Stomach (tissue), 9 donors: ENCODE data around the gene CTTNBP2. TPM values are rescaled to one million over a fixed set of nuclear protein-coding genes. Genes with fewer than 3 reads are reported as not detected.

Experiments used
- DNase-seq, 2 donors: peaks; one replicate each; pipeline versions ENCODE4 v3.0.0 to v3.0.0-alpha.2; 2013 to 2019
- H3K27ac ChIP-seq, 5 donors: fragments of 200-600 bp in 4 of 5; sonication (generic) in 4 of 5; one replicate each; pipeline ENCODE4 v1.5.1; 2013 to 2019; ENCODE audit warnings: mild to moderate bottlenecking in 1 of 5, moderate library complexity in 1 of 5
- H3K27me3 ChIP-seq, 3 donors: fragments of 200-600 bp; sonication (generic); one replicate each; pipeline ENCODE4 v1.5.1; 2017 to 2019; ENCODE audit warnings: mixed run types in 1 of 3
- H3K36me3 ChIP-seq, 4 donors: fragments of 200-600 bp; sonication (generic); 1 replicate in 3 of 4; 2 replicates in 1 of 4; pipeline ENCODE4 v1.5.1; 2016 to 2019
- H3K4me1 ChIP-seq, 4 donors: fragments of 200-600 bp; sonication (generic); one replicate each; pipeline ENCODE4 v1.5.1; 2016 to 2019
- H3K4me3 ChIP-seq, 4 donors: fragments of 200-600 bp; sonication (generic) in 3 of 4; one replicate each; pipeline ENCODE4 v1.5.1; 2016 to 2019; ENCODE audit warnings: mild to moderate bottlenecking in 1 of 4
- H3K9me3 ChIP-seq, 4 donors: fragments of 200-600 bp; sonication (generic); one replicate each; pipeline ENCODE4 v1.5.1; 2016 to 2019
- CTCF ChIP-seq, 7 experiments: fragments of 450-650 bp in 4 of 7; fragments of 200-600 bp in 3 of 7; sonication (generic) in 3 of 7; IDR thresholded peaks; one replicate each; pipeline ENCODE4 v1.5.1; 2016 to 2019; ENCODE audit warnings: antibody characterized with exemption in 7 of 7, control low read depth in 2 of 7, mild to moderate bottlenecking in 1 of 7
- EP300 ChIP-seq: sonication (generic); formaldehyde crosslinking; IDR thresholded peaks from one replicate; pipeline ENCODE4 v1.6.1; 2017; ENCODE audit warnings: antibody characterized with exemption
- POLR2A ChIP-seq, 4 donors: fragments of 450-650 bp; IDR thresholded peaks; one replicate each; pipeline ENCODE4 v1.6.1; 2016; ENCODE audit warnings: antibody characterized with exemption in 4 of 4, control low read depth in 2 of 4, mild to moderate bottlenecking in 1 of 4, moderate library complexity in 1 of 4
- POLR2AphosphoS5 ChIP-seq, 3 donors: sonication (generic); formaldehyde crosslinking; IDR thresholded peaks; one replicate each; pipeline ENCODE4 v1.6.1; 2016; ENCODE audit warnings: antibody characterized with exemption in 3 of 3
- WGBS, 5 donors: extraction: QIAGEN DNeasy Blood & Tissue Kit in 3 of 5; methylation state at CpG; one replicate each; pipeline versions ENCODE4 v1.1.5 to v1.1.7; 2013 to 2018; 5-methylcytosine and 5-hydroxymethylcytosine counted together
- intact Hi-C: fragments of 100-400 bp; cut with DNase I; formaldehyde crosslinking; loops from one replicate; pipeline ENCODE4 v1.15.1; 2023; ENCODE audit warnings: low total_unique reads
- polyA plus RNA-seq, 3 donors: library from polyadenylated mRNA; stranded (reverse); fragments of 200-250 nt; gene quantifications; one replicate each; pipeline ENCODE4 v1.2.3, GENCODE V29; 2013
- total RNA-seq, 5 donors: library from RNA; depleted of rRNA; stranded (reverse); fragments of >200 nt; gene quantifications; one replicate each; pipeline versions ENCODE4 v1.1.0 to v1.2.3, GENCODE V29; 2014 to 2016
- donor health status: healthy with polysubstance abuse.
- donor health status: Bipolar disorder and iron deficiency.
- donor health status: healthy.

CTTNBP2 gene
- total and polyA plus RNA-seq, 8 donors, result 0.62 to 56.4 (median 5.6) TPM

GRCh38 chr7:117908031-117908795, 35.0 kb upstream of the CTTNBP2 start:
- no peak overlapping the region for H3K4me3 ChIP-seq
- no peak for TF ChIP-seq POLR2A (IDR thresholded peaks at IDR 0.05)
- TF ChIP-seq EP300, result no peak
- TF ChIP-seq CTCF (IDR thresholded peaks at IDR 0.05), result no peak
- TF ChIP-seq POLR2AphosphoS5 (IDR thresholded peaks at IDR 0.05), result no peak
- intact Hi-C loops, result loop anchor here (10.0 kb wide), 1 partner anchor 63 kb away; no protein-coding TSS in a partner anchor
- DNase-seq, result no peak
- H3K4me1 ChIP-seq, result peaks cover 0 to 8% (median 6%) of the 10 kb centered on the region in 4 donors
- H3K27ac ChIP-seq, result no peak overlapping the region
- H3K27me3 ChIP-seq, result peaks cover 0 to 9% (median 0%) of the 10 kb centered on the region in 3 donors
- no peaks in the 10 kb centered on the region for H3K36me3 ChIP-seq
- 51 to 80% (median 73%) methylated on average over 3 of the region's 3 CpGs for WGBS, 5 donors
- H3K9me3 ChIP-seq, result no peaks in the 10 kb centered on the region

GRCh38 chr7:117907049-117907640, 33.9 kb upstream of the CTTNBP2 start:
- peaks cover 0 to 9% (median 0%) of the 10 kb centered on the region in 3 donors for H3K27me3 ChIP-seq
- DNase-seq, result no peak
- no peaks in the 10 kb centered on the region for H3K9me3 ChIP-seq
- no peaks in the 10 kb centered on the region for H3K36me3 ChIP-seq
- H3K27ac ChIP-seq, result no peak overlapping the region
- intact Hi-C loops, result loop anchor here (10.0 kb wide), 1 partner anchor 62 kb away; no protein-coding TSS in a partner anchor
- TF ChIP-seq EP300, result no peak
- no peak for TF ChIP-seq POLR2A (IDR thresholded peaks at IDR 0.05)
- no peak for TF ChIP-seq CTCF (IDR thresholded peaks at IDR 0.05)
- peaks cover 0 to 8% (median 6%) of the 10 kb centered on the region in 4 donors for H3K4me1 ChIP-seq
- WGBS, 5 donors, result 47 to 65% (median 60%) methylated on average over 4 of the region's 4 CpGs
- H3K4me3 ChIP-seq, result no peak overlapping the region

GRCh38 chr7:117902314-117902889, 29.2 kb upstream of the CTTNBP2 start:
- no peak overlapping the region for H3K4me3 ChIP-seq
- TF ChIP-seq POLR2AphosphoS5 (IDR thresholded peaks at IDR 0.05), result no peak
- no peak for TF ChIP-seq CTCF (IDR thresholded peaks at IDR 0.05)
- no peak for TF ChIP-seq EP300
- no peak for TF ChIP-seq POLR2A (IDR thresholded peaks at IDR 0.05)
- no peak for DNase-seq
- peaks cover 0 to 9% (median 0%) of the 10 kb centered on the region in 3 donors for H3K27me3 ChIP-seq
- no peaks in the 10 kb centered on the region for H3K36me3 ChIP-seq
- no peaks in the 10 kb centered on the region for H3K4me1 ChIP-seq
- H3K27ac ChIP-seq, result no peak overlapping the region
- H3K9me3 ChIP-seq, result no peaks in the 10 kb centered on the region
- intact Hi-C loops, result loop anchor here (10.0 kb wide), 1 partner anchor 58 kb away; no protein-coding TSS in a partner anchor
- WGBS, 5 donors, result 80 to 90% (median 85%) methylated on average over 5 of the region's 5 CpGs

- intact Hi-C loops, result loop anchor here (10.0 kb wide), 1 partner anchor 56 kb away; no protein-coding TSS in a partner anchor
- no peaks in the 10 kb centered on the region for H3K4me1 ChIP-seq
- peak in 1 of 2 donors; percentile 54 for DNase-seq
- no peaks in the 10 kb centered on the region for H3K36me3 ChIP-seq
- H3K4me3 ChIP-seq, result no peak overlapping the region
- H3K9me3 ChIP-seq, result no peaks in the 10 kb centered on the region
- peaks cover 0 to 11% (median 0%) of the 10 kb centered on the region in 3 donors for H3K27me3 ChIP-seq
- 81 to 92% (median 83%) methylated on average over 5 of the region's 5 CpGs for WGBS, 5 donors
- no peak overlapping the region for H3K27ac ChIP-seq
- TF ChIP-seq POLR2A (IDR thresholded peaks at IDR 0.05) (no peak), CTCF (IDR thresholded peaks at IDR 0.05) (no peak), EP300 (no peak), POLR2AphosphoS5 (IDR thresholded peaks at IDR 0.05) (no peak)
Measured at GRCh38 chr7:117901089-117901797, 28.0 kb upstream of the CTTNBP2 start.
